Inflammatory macrophage treated with lipopolysaccharide for 4 hours (primary cell): ENCODE results near the gene AIG1.
"Not testable (repeated sequence)": the region's sequence is repeated elsewhere in the genome, so short reads cannot be mapped to it uniquely, and the experiment has no call there.

ENCODE experiments used
- DNase-seq: peaks from one replicate; pipeline ENCODE4 v3.0.0-alpha.2; 2020

Gene AIG1

DNA sequence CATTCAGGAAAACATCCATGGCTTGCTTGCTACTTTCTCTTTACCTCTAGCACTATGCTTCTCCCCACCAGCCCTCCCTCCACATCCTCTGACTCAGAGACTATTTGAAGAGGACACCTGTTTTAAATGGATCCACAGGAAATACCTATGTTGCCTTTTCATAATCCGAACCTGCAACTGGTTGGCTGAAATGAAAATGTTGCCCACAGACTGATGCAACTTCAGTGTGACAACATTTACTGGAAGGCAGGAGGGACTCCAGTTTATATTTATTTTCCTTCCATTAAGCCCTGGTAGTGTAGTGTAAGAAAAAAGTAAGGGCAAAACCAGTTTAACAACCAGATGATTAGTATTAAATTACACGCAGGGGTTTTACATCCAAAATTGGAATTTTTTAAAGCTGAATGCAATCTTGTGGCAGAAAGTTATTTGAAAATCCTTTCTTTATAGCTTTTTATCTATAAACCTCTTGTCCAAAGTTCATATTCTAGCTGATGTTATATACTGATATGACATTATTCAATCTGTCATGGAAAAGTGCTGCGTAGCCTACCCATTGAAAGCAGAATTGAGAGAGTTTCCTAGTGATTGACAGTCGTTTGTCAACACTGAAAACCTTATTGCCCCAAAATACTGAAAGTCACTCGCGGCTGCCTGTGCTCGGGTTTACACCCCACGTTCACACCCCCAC, 881 bp upstream of the AIG1 start:
- peak; percentile 26 for DNase-seq

DNA sequence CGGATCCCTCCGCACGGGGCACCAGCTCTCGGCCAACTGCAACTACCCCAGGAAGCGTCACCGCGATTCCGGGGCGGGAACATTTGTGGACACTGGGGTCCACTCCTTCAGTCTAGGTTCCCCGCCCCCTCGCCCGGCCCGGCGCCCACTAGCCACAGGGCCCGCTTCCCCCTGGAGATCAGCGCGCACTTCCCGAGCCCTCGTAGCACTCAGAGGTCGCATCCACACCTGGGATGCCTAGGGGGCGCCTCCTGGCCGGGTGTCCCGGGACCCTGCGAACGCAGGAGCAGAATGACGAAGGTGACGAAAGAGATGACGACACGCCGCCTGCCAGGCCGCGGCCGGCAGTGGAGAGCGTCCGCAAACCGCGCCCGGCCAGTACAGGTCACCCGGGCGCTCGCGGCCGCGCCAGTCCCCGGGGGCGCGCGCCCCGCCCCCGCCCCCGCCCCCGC, 309 bp upstream of the AIG1 start:
- DNase-seq: peak; percentile 75

DNA sequence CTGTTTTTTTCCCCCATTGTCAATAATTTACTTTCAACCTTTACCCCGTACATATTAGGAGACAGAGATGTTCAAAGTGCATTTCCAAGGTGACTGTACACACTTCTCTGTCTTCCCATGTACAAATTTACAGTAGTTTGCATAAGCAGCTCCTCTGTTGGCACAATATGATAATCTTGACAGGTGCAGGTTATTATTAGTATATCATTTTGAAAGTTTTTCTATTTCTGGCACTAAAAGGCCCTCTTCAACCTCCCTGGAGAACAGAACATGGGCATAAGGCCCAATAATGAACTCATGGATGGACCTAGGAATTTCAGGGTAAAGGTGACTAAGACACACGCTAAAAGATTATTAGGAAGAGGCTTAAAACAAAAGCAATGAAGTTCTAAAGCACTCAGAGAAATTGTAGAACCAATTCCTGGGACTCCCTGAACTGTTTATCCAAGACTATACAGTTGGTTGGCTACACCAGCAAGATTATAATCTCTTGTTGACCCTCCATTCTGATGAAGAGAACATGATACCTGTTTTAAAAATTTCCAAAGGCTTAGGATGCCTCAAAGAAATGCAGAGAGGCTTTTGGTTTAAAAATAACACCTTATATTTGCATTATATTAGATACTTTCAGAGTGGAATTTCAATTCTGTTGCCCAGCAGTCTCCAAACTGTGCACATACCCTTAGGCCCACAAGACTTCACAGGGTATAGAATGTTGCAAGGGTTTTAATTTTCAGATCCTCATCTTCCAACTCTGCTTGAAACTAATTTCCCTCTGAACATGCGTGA, 1.1 kb downstream of the AIG1 start:
- DNase-seq: peak; percentile 21

DNA sequence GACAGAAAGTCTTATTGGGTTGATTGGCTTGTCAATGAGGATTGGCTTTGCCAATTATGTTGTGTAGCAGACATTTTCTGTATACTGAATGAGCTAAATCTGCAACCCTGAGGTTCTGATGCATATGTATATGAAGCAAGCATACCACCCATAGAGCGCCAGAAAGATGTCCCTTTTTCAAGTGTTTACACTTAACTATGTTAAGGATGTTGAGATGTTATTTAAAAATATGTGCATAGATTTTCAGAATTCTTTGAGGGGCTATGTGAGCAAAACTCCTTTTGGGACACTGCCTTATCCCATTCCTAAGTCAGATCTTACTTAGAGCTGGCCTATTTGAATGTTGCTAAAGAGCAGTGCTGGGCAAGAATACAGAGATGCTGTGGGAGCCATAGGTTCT, 1.9 kb downstream of the AIG1 start:
- DNase-seq: no peak

DNA sequence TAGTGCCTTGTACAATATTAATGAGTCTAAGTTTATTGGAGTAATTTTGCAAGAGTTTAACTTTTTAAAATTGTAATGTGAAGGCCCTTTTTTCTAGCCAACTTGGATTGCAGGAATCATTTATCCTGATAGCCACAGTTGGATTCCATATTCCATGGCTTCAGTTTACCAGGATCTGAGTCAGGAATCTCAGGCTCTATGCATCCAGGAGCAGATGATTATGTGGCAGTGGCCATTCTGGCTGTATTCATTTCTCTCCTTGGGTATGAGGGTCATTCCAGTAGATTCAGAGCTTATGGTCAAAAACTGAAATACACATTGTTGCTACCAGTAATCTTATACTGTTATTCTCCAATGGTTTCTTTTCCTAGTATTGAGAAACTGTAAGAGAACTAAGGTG, 2.9 kb downstream of the AIG1 start:
- no peak for DNase-seq

DNA sequence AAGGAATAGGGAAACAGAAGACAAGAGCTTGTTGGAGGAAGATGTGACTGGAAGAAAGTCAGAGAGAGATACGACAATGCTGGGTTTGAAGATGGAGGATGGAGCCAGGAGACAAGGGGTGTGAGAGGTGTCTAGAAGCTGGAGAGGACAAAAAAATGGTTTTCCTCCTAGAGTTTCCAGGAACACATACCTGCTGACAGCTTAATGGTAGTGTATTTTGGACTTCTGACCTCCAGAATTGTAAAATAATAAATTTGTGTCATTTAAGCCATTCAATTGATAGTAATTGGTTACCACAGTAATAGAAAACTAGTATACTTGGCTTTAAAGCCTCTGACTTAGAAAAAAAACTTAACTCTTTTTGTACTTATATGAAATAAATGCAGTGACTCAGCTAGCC, 3.6 kb downstream of the AIG1 start:
- DNase-seq: no peak

DNA sequence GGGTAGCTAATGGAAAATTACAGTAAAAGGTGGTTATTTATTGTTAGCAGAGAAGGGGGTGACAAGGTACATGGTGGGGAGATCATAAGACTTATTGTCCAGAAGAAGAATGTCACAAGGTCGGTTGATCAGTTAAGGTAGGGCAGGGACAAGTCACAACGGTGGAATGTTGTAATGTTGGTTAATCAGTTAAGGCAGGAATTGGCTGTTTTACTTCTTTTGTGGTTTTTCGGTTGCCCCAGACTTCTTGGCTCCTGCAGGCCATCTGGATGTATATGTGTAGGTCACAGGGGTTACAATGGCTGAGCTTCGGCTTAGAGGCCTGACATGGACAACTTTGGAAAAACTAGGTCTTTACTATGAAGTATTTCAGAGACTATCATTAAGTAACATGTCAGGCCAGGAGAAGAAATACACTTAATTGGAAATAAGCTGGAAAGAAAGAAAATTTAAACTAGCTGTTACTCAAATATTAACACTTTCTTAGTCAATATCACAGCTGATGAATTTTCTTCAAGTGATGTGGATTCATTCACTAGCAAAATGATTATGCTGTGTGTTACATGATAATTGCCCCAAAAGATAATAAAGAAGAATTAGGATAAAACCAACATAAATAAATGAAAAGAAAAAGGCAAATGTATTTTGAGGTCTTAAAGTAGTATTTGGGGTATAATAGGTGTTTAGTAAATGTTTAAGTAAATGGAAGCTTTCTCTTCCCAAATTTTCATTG, 4.4 kb downstream of the AIG1 start:
- no peak for DNase-seq

DNA sequence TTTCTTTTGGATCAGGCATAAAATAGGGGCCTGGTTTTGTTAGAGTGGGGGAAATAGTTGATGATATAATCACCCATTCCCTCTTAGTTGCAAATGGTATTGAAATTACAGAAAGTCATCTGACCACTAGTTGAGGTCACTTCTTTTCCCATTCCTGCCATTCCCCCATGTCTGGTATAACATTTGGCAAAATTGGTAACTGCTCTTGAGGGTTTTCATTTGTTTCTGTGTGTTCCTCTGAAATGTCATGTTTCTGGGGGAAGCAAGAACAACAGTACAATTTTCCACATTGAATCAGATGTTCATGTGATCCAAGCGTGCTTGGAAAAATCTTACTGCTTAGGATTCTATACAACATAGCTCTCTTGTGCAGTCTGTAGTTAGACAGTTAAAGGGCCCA, 7.3 kb downstream of the AIG1 start:
- DNase-seq: no peak

DNA sequence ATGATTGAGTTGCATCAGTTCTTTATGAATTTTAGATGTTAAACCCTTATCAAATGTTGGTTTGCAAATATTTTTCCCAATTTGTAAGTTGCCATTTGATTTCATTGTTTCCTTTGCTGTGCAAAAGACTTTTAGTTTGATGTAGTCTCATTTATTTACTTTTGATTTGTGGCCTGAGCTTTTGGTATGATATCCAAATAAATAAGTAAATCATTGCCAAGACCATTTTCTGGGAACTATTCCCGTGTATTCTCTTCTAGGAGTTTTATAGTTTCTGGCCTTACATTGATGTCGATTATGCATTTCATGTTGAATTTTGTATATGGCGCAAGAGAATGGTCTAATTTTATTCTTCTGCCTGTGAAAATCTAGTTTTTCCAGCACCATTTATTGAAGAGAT, 13.4 kb downstream of the AIG1 start:
- DNase-seq: no peak

DNA sequence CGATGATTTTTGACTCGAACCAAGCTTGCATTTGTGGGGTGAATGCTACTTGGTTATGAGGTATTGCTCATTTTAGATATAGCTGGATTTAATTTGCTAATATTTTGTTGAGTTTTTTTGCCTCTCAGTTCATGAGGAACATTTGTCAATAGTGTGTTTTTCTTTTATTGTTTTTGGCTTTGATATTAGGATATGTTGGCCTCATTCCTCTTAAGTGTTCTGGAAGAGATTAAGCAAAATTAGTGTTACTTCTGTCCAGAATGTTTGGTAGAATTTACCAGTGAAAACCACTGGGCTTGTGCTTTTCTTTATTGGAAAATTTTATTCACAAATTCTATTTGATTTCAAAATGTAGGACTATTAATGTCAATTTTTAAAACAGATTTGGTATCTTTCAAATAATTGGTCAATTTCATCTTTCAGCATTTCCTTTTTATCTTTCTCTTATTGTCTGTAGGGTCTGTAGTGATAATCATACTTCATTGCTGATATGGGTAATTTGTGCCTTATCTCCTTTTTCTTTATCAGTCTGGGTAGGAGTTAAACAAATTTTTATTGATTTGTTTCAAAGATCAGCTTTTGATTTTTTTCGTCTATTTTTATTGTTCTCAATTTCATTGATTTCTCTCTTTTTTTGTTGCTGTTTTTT, 14.1 kb downstream of the AIG1 start:
- DNase-seq: no peak

DNA sequence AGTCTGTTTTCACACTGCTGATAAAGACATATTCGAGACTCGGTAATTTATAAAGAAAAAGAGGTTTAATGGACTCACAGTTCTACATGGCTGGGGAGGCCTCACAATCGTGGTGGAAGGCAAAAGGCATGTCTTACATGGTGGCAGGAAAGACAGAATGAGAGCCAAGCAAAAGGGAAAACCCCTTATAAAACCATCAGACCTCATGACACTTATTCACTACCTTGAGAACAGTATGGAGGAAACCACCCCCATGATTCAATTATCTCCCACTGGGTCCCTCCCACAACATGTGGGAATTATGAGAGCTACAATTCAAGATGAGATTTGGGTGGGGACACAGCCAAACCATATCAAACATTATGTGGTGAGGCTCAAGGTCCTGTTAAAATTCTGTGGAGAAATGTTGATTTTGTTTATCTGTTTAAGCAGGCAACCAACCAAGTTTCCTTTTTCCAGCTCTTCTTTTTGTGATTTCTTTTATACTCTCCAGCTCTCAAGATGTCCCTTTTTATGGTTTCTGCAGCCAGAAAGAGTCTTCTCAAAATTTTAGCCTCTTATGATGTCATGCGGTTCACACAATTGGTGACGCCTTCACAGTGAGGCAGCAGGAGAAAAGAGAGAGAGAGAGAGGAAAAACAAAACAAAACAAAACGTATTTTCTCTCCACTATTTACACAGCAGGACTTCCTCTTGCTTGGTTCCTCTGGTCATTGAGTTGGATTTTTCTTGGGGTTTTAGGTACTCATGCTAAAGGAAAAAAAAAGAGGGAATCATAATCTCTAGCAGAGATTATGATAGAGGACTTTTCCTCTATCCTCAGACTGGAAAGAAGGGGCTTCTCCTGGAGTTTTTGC, 18.0 kb downstream of the AIG1 start:
- DNase-seq: no peak

DNA sequence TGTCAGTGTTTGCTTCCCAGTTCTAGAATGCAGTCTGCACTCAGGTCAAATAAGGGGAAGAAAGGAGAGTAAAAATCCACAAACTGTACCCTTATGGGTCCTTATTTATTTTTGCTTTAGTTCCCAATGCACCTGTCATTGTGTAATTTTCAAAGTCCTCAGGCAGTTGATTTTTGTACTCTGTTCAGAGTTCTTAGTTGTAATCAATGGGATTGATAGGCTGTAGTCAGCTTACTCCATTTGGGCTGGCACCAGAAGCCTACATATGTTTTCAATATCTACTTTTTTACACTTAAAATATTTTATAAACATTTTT, 18.6 kb downstream of the AIG1 start:
- DNase-seq: no peak

DNA sequence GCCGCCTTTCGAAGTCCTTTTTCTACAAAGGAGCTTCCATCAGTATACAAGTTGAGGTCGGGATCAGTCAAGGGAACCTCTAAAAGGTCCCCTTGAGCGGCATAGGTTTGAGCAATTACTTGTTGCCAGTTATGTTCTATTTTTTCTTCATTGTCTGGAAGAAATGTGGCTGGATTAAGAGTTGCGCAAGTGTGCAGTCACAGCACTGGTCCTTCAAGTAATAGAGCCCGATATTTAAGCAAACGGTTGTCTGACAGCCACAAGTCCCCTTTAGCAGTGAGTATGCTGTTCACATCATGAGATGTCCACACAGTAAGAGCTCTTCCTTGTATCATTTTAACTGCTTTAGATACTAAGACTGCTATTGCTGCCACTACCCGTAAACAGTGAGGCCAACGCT, 21.6 kb downstream of the AIG1 start:
- not testable (repeated sequence) for DNase-seq

DNA sequence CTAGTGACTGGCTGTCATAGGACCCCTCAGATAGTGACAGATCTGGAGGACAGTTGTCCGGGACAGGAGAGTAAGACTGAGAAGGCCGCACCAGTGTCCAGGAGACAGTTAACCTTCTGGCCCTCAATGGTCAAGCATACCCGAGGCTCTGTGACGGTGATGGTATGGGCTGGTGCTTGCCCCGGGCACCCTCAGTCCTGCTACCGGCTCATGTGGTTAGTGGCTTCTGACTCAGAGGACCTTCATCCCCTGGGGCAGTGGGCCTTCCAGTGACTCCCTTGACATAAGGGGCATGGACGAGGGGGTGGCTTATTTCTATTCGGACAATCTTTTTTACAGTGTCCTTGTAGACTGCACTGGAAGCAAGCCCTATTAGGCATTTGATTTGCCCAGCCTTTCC, 23.3 kb downstream of the AIG1 start:
- DNase-seq: not testable (repeated sequence)

DNA sequence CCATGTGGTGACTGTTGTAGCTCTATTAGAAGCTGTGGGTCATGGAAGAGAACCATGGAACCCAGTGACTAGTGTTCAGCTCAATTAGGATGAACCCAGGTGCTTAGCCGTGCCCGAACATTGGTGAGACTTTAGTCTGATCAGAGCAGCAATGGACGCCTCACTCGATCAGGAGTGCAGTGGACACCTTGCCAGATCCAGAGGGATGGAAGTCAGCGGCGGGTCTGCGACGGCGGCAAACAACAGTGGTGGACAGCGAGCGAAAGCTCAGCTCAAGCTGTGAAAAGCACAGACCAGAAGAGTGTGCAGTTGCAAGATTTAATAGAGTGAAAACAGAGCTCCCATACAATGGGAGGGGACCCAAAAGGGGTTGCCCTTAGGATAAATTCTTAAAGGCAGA, 26.6 kb downstream of the AIG1 start:
- DNase-seq: not testable (repeated sequence)

DNA sequence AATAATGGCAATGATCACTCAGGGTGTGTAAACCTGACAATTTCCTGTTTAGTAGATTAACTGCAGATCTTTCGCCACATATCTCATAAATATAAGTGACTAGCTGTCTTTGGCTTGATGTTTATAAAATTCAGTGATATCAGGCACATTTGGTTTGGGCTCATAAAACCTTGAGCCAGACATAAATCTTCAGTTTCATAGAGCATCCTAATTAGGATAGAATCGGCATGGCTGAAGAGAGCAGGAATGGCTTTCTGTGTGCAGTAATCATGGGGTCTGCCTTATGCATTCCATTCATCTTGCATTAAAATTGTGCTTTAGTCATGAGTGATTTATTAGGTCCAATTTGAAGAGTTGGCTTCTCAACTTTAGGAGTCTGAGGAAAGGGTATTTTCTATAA, 27.2 kb downstream of the AIG1 start:
- no peak for DNase-seq

DNA sequence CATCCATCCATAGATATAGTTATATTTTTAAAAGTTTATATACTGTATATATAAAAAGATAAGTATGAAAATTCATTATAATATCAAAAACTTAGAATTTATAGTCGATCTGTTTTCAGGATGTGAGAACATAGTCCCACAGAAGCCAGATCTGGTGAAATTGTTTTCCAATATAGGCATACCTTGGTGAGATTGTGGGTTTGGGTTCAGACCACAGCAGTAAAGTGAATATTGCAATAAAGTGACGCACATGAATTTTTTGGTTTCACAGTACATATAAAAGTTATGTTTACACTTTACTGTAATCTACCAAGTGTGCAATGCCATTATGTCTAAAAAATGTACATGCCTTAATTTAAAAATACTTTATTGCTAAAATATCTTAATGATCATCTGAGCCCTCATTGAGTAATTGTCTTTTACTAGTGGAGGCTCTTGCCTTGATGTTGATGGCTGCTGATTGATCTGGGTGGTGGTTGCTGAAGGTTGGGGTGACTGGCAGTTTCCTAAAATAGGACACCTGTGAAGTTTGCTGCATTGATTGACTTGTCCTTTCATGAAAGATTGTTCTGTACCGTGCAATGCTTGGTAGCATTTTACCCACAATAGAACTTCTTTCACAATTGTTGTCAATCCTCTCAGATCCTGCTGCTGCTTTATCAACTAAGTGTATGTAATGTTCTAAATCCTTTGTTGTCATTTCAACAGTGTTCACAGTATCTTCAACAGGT, 29.8 kb downstream of the AIG1 start:
- DNase-seq: no peak

DNA sequence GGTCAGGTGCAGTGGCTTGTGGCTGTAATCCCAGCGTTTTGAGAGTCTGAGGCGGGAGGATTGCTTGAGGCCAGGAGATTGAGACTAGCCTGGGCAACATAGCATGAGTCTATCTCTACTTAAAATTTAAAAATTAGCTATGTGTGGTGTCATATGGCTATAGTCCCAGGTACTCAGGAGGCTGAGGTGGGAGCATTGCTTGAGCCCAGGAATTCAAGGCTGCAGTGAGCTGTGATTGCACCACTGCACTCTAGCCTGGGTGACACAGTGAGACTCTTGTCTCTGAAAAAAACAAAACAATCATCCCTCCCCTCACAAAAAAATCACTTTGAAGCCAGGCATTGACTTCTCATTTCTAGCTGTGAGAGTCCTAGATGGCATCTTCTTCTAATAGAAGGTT, 32.1 kb downstream of the AIG1 start:
- DNase-seq: no peak

DNA sequence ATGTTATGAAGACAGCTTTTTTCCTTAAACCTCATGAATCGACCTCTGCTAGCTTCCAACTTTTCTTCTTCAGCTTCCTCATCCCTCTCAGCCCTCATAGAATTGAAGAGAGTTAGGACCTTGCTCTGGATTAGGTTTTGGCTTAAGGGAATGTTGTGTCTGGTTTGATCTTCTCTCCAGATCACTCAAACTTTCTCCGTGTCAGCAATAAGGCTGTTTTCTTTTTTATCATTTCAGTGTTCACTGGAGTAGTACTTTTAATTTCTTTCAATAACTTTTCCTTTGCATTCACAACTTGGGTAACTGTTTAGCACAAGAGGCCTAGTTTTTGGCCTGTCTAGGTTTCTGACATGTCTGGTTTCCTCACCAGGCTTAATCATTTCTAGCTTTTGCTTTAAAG, 32.6 kb downstream of the AIG1 start:
- no peak for DNase-seq

DNA sequence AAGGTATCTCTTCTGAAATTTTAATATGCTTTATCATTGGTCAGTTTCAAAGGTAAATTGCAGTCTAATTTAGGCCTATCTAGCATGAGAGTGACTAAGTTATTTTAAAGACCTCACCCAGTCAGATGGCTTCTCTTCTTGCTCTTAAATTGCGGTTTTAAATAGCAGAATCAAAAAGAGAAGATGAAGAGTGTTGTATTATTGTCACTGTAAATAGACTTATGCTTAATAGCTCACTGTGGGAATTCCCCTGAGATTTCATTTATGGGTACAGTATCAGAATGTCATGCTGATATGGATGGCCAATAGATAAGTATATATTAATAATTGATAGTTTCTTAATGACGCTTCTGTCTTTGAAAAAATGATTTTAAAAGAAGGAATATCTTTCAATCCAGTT, 35.7 kb downstream of the AIG1 start:
- DNase-seq: no peak

DNA sequence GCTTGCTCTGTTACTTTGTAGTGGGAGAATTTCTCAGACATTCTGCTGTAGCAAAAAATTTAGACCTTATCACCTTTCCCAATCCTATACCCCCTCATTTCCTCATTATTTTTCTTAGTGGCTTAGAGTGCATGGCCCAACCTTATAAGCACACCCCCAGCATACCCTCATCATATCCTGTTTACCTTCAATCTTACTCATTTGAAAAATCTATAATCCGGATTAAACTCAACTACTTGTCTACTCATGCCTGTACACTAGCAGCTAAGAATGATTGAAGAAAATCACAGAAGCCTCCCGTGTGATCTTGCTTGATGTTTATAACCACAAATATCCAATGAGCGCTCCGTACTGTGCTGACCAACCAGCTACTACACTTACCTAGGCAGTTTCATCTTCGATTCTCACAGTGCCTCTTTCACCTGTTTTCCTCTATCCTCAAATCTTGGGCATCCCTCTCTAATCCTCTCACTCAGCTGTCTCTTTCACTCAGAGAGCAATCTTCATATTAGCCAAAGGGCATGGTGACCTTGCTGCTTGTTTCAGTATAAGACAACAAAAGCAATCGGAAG, 36.6 kb downstream of the AIG1 start:
- no peak for DNase-seq
